SIG-M5 treated with dmso at 0.1 percent for 504 hours (cell line): ENCODE data around the gene UGT1A9.
"Not testable (repeated sequence)": the region's sequence is repeated elsewhere in the genome, so short reads cannot be mapped to it uniquely, and the experiment has no call there.

Experiments
- DNase-seq: peaks from one replicate; lab custom pipeline; 2025; ENCODE audit not compliant: unreplicated experiment; lab: John Stamatoyannopoulos, UW

The UGT1A9 gene

GRCh38 chr2:233671290-233672161 is at the start of gene UGT1A9:
UGT1A9 (plus strand) TSS chr2:233671898; CDS start chr2:233671935, 37 bp downstream.
- DNase-seq, result no peak

GRCh38 chr2:233627331-233628025 is 44.2 kb upstream of the UGT1A9 start:
- no peak for DNase-seq

- DNase-seq, result not testable (repeated sequence)
Observed at GRCh38 chr2:233636306-233636705, 35.4 kb upstream of the UGT1A9 start, which contains the start of gene UGT1A10. UGT1A10 (plus strand) TSS chr2:233636448; CDS start chr2:233636523, 75 bp downstream.

GRCh38 chr2:233638836-233639235 is 32.9 kb upstream of the UGT1A9 start:
- DNase-seq, result no peak

GRCh38 chr2:233639860-233640259 is 31.8 kb upstream of the UGT1A9 start:
- no peak for DNase-seq

GRCh38 chr2:233643128-233643527 is 28.6 kb upstream of the UGT1A9 start:
- DNase-seq, result peak; percentile 16

- DNase-seq, result not testable (repeated sequence)
Observed at GRCh38 chr2:233646033-233646432, 25.7 kb upstream of the UGT1A9 start.

GRCh38 chr2:233650981-233651380 is 20.7 kb upstream of the UGT1A9 start:
- no peak for DNase-seq

GRCh38 chr2:233651430-233651829 is 20.3 kb upstream of the UGT1A9 start:
- DNase-seq, result no peak

GRCh38 chr2:233654501-233654900 is 17.2 kb upstream of the UGT1A9 start:
- DNase-seq, result no peak

- no peak for DNase-seq
Observed at GRCh38 chr2:233655043-233655442, 16.7 kb upstream of the UGT1A9 start.

GRCh38 chr2:233655943-233656342 is 15.8 kb upstream of the UGT1A9 start:
- DNase-seq, result not testable (repeated sequence)

GRCh38 chr2:233656443-233656842 is 15.3 kb upstream of the UGT1A9 start:
- DNase-seq, result no peak

- no peak for DNase-seq
Observed at GRCh38 chr2:233658610-233659009, 13.1 kb upstream of the UGT1A9 start.

- no peak for DNase-seq
Observed at GRCh38 chr2:233663911-233664310, 7.8 kb upstream of the UGT1A9 start.

- no peak for DNase-seq
Observed at GRCh38 chr2:233668605-233669260, 3.0 kb upstream of the UGT1A9 start.

- DNase-seq, result no peak
Observed at GRCh38 chr2:233672886-233673285, 1.2 kb downstream of the UGT1A9 start.

- DNase-seq, result no peak
Observed at GRCh38 chr2:233673896-233674295, 2.2 kb downstream of the UGT1A9 start.

GRCh38 chr2:233674314-233674713 is 2.6 kb downstream of the UGT1A9 start:
- DNase-seq, result no peak

- DNase-seq, result no peak
Observed at GRCh38 chr2:233674995-233675394, 3.3 kb downstream of the UGT1A9 start.

GRCh38 chr2:233676046-233676445 is 4.3 kb downstream of the UGT1A9 start:
- no peak for DNase-seq

GRCh38 chr2:233679196-233679595 is 7.5 kb downstream of the UGT1A9 start:
- DNase-seq, result no peak
